HG02884 (cell line): ENCODE results near the gene MAP3K2.
"Not testable (repeated sequence)": the region's sequence is repeated elsewhere in the genome, so short reads cannot be mapped to it uniquely, and the experiment has no call there.

Experiments
- ATAC-seq: cut with Tn5 transposase; IDR thresholded peaks from one replicate; pipeline ENCODE4 v1.9.1; 2021; ENCODE audit warnings: mild to moderate bottlenecking, moderate library complexity; ENCODE audit not compliant: unreplicated experiment

The MAP3K2 gene

DNA sequence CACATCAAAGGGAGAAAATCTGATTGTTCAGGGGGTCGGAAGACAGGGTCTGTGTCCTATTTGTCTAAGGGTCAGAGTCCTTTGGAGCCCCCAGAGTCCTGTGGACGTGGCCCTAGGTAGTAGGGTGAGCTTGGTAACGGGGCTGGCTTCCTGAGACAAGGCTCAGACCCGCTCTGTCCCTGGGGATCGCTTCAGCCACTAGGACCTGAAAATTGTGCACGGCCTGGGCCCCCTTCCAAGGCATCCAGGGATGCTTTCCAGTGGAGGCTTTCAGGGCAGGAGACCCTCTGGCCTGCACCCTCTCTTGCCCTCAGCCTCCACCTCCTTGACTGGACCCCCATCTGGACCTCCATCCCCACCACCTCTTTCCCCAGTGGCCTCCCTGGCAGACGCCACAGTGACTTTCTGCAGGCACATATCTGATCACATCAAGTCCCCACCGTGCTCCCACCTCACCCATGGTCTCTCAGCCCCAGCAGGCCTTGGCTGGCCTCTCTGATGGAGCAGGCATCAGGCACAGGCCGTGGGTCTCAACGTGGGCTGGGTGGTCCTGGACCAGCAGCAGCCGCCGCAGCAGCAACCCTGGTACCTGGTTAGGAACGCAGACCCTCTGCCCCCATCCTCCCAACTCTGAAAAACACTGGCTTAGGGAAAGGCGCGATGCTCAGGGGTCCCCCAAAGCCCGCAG, 34.2 kb upstream of the MAP3K2 start:
- ATAC-seq, result no peak

DNA sequence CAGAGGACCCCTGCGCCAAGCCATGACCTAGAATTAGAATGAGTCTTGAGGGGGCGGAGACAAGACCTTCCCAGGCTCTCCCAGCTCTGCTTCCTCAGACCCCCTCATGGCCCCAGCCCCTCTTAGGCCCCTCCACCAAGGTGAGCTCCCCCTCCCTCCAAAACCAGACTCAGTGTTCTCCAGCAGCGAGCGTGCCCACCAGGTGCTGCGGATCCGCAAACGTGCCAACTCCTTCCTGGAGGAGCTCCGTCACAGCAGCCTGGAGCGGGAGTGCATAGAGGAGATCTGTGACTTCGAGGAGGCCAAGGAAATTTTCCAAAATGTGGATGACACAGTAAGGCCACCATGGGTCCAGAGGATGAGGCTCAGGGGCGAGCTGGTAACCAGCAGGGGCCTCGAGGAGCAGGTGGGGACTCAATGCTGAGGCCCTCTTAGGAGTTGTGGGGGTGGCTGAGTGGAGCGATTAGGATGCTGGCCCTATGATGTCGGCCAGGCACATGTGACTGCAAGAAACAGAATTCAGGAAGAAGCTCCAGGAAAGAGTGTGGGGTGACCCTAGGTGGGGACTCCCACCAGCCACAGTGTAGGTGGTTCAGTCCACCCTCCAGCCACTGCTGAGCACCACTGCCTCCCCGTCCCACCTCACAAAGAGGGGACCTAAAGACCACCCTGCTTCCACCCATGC, 33.5 kb upstream of the MAP3K2 start:
- ATAC-seq, result no peak

DNA sequence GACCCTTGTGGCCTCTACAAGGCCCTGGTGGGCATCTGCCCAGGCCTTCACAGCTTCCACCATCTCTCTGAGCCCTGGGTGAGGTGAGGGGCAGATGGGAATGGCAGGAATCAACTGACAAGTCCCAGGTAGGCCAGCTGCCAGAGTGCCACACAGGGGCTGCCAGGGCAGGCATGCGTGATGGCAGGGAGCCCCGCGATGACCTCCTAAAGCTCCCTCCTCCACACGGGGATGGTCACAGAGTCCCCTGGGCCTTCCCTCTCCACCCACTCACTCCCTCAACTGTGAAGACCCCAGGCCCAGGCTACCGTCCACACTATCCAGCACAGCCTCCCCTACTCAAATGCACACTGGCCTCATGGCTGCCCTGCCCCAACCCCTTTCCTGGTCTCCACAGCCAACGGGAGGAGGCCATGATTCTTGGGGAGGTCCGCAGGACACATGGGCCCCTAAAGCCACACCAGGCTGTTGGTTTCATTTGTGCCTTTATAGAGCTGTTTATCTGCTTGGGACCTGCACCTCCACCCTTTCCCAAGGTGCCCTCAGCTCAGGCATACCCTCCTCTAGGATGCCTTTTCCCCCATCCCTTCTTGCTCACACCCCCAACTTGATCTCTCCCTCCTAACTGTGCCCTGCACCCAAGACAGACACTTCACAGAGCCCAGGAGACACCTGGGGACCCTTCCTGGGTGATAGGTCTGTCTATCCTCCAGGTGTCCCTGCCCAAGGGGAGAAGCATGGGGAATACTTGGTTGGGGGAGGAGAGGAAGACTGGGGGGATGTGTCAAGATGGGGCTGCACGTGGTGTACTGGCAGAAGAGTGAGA, 32.5 kb upstream of the MAP3K2 start:
- no peak for ATAC-seq

DNA sequence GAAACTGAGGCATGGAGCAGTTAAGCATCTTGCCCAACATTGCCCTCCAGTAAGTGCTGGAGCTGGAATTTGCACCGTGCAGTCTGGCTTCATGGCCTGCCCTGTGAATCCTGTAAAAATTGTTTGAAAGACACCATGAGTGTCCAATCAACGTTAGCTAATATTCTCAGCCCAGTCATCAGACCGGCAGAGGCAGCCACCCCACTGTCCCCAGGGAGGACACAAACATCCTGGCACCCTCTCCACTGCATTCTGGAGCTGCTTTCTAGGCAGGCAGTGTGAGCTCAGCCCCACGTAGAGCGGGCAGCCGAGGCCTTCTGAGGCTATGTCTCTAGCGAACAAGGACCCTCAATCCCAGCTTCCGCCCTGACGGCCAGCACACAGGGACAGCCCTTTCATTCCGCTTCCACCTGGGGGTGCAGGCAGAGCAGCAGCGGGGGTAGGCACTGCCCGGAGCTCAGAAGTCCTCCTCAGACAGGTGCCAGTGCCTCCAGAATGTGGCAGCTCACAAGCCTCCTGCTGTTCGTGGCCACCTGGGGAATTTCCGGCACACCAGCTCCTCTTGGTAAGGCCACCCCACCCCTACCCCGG, 31.8 kb upstream of the MAP3K2 start:
- ATAC-seq, result no peak

DNA sequence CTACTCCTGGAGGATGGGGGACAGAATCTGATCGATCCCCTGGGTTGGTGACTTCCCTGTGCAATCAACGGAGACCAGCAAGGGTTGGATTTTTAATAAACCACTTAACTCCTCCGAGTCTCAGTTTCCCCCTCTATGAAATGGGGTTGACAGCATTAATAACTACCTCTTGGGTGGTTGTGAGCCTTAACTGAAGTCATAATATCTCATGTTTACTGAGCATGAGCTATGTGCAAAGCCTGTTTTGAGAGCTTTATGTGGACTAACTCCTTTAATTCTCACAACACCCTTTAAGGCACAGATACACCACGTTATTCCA, 31.3 kb upstream of the MAP3K2 start:
- ATAC-seq, result no peak

DNA sequence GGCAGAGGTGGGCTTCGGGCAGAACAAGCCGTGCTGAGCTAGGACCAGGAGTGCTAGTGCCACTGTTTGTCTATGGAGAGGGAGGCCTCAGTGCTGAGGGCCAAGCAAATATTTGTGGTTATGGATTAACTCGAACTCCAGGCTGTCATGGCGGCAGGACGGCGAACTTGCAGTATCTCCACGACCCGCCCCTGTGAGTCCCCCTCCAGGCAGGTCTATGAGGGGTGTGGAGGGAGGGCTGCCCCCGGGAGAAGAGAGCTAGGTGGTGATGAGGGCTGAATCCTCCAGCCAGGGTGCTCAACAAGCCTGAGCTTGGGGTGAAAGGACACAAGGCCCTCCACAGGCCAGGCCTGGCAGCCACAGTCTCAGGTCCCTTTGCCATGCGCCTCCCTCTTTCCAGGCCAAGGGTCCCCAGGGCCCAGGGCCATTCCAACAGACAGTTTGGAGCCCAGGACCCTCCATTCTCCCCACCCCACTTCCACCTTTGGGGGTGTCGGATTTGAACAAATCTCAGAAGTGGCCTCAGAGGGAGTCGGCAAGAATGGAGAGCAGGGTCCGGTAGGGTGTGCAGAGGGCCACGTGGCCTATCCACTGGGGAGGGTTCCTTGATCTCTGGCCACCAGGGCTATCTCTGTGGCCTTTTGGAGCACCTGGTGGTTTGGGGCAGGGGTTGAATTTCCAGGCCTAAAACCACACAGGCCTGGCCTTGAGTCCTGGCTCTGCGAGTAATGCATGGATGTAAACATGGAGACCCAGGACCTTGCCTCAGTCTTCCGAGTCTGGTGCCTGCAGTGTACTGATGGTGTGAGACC, 30.7 kb upstream of the MAP3K2 start, which contains the start of gene PROC:
PROC (plus strand) TSS at position 128 of the 812 bp plus-strand sequence. CDS start 1,516 bp downstream, outside the sequence.
- no peak for ATAC-seq

DNA sequence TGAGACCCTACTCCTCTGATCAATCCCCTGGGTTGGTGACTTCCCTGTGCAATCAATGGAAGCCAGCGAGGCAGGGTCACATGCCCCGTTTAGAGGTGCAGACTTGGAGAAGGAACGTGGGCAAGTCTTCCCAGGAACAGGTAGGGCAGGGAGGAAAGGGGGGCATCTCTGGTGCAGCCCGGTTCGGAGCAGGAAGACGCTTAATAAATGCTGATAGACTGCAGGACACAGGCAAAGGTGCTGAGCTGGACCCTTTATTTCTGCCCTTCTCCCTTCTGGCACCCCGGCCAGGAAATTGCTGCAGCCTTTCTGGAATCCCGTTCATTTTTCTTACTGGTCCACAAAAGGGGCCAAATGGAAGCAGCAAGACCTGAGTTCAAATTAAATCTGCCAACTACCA, 29.6 kb upstream of the MAP3K2 start:
- no peak for ATAC-seq

DNA sequence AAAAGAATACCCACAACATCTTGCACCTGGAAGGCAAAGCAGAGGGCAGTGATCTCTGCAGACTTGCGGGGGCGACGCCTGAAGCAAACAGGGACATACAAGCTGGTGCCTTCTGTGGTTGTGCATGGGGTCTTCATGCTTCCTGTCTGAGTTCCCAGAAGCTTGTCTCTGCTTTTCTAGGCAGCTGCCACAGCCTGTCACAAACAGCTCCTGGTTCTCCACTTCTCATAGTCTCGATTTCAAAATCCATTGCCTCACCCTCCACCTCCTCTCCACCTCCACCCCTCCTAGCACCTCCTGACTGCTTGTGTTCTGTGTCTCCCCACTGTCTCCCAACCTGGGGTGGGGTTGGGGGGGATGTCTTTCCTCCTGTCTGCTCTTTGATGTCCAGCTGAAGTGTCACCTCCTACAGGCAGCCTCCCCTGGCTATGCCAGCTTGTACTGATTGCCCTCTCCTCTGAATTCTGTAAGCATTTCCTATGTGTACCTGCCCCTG, 28.8 kb upstream of the MAP3K2 start:
- peak; percentile 7 for ATAC-seq

DNA sequence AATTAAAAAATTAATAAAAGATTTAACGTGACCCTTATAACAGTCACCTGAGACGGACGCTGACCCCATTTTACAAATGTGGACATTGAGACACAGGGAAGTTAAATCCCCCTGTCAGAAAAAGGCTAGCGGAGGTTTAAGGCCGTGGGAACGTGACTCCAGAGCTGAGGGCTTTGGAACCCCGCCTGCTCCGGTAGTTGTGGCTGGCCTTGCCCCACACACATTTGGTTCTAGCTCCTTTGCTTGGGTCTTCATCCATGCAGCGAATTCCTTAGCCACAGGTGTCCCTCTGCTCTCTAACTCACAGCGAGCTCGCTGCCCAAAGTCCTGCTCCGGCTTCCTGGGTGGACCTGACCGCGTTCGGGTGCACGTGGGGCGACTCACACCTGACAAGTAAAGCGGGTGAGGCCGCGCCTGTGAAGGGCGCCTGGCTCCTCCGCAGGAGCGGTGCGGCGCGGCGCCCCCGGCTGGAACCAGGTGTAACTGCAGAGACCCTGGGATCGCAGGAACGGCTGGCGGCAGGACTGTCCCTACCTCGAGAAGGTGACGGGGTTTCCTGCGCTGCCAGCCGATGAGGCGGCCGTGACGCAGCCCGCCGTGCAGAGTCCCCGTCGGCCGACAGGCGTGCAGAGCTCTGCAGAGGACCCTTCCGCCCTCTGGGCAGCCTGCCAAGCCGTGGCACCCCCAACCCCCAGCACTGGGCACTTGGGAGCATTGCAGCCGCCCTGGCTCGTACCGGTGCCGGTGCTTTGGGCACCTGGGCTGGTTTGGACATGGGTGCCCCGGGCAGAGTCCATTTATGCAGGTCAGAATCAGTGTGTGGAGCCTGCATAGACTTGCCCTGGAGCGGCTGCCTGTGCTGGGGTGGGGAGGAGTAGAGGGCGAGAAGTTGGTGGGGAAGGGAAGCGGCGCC, 28.1 kb upstream of the MAP3K2 start:
- ATAC-seq, result peak; percentile 70

DNA sequence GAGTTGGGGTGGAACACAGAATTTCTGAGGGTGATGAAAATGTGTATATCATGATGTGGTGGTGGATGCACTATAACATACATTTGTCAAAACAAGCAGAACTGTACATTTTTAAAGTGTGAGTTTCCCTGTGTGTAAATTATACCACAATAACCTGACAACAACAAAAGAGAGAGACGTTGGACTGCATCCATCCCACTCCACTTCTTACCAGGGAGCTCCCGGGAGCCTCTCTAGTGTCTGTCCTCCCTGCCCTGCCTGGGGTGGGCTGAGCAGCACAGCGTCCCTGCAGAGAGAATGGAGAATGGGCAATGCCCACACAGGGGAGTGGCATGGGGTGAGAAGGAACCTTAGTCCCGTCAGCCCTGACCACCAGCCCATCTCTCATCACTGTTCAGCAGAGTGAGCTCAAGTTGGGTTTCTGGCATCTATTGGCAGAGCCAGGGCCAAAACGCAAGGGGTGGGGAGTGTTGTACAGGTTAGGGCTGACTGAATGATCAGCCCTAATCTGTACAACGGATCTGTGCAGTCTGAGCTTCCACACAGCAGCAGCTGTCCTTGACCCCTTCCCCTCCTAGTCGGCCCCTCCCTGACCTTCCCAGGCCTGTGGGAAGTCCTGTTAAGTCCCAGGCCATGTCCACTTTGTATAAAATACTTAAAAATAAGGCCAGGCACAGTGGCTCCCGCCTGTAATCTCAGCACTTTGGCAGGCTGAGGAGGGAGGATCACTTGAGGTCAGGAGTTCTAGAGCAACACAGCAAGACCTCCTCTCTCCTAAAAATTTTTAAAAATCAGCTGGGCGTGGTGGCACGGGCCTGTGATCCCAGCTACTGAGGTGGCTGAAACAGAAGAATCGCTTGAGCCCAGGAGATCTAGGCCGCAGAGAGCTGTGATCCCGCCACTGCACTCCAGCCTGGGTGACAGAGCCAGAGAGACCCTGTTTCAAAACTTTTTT, 27.1 kb upstream of the MAP3K2 start:
- no peak for ATAC-seq

DNA sequence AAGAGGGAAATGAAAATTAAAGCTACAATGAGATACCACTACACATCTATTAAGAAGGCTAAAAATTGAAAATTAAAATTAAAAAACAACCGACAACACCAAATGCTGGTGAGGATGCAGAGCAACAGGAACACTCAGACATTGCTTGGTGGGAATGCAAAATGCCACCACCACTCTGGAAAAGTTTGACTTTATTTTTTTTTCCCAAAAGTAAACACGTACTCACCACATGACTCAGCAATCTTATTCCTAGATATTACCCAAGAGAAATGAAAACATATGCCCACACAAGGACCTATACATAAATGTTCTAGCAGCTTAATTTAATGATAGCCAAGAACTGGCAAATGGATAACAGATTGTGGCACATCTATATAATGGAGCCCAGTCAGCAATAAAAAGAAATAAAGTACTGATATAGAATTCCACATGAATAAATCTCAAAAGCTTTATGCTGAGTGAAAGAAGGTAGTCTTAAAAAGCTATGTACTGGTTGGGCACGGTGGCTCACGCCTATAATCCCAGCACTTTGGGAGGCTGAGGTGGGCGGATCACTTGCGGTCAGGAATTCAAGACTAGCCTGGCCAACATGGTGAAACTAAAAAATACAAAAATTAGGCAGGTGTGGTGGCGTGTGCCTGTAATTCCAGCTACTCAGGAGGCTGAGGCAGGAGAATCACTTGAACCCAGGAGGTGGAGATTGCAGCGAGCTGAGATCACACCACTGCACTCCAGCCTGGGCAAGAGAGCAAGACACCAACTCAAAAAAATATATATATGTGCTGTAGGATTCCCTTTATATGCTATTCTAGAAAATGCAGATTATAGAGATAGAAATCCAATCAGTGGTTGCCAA, 26.2 kb upstream of the MAP3K2 start:
- no peak for ATAC-seq

DNA sequence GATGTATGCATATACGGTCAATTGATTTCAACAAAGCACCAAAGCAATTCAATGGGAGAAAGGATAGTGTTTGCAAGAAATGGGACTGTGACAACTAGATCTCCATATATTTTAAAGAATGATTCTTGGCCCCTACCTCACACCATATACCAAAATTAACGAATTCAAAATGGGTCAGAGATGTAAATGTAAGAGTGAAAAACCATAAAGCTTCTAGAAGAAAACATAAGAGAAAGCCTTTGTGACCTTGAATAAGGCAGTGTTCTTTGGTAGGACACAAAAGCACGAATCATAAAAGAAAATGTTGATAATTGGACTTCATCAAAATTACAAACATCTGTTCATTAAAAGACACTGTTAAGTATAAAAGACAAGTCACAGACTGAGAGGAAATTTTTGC, 25.4 kb upstream of the MAP3K2 start:
- ATAC-seq, result no peak

DNA sequence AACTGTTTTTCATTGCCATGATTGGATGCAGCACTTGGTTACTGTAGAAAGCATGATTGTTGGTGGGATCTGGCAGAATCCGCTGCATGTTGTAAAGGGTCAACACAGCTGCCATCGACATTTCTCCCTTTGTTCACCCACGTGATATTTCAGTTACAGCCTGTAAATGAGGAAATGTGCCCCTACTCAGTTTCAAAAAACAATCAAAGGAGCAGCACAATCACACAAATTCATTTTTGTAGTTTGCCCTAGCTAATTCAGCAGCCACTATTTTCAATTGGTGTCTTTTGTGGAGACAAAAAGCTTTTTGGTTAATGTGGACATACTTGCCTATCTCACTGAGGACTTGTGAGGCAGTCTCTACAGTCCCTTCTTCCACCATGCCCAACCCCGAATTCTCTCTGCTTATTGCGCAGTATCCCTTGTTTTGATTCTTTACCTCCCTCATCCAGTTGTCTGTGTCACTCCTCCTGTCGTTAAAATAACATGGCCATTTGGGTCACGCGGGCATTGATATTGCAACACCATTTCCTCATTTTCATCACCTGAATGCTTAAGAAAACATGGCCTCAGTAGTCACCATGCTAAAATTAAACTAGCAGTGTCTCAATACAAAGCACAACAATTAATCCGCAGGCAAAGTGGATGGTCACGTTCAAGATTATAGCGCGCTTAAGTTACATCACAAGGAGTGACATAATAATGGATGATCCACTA, 24.0 kb upstream of the MAP3K2 start:
- no peak for ATAC-seq

DNA sequence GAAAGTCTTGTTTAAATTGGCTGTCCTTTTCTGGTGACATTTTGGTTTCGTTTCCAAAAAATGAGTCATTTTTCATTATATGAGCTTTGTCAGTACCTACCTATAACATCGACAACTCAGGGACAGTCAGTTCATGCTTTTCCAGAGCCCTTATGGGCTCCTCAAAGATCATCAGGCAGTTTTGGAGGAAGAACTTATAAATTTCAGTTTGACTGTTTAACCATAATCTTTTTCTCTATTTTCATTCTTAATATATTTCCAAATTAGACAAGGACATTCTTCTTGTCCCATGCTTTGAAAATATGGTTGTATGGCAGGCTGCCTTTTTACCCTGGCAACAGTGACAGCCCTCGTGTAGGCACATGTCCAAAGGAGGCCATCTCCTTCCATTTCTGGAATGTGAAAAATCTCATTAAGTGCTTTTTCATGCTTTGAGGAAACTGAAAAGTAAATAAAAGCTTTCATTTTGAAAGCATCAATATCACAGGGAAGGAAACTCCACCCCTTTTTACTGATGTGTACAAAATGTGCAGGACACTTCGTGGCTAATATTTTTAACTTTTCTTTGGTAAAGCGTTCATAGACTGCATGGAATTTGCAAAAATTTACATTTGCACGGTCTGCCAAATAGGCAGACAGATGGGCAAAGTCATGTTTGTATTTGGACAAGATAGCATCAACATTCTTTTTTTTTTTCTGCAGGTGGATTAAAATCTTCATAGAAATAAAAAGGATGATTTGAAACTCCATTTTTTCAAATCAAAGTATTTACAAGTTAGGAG, 23.3 kb upstream of the MAP3K2 start:
- peak; percentile 70 for ATAC-seq

DNA sequence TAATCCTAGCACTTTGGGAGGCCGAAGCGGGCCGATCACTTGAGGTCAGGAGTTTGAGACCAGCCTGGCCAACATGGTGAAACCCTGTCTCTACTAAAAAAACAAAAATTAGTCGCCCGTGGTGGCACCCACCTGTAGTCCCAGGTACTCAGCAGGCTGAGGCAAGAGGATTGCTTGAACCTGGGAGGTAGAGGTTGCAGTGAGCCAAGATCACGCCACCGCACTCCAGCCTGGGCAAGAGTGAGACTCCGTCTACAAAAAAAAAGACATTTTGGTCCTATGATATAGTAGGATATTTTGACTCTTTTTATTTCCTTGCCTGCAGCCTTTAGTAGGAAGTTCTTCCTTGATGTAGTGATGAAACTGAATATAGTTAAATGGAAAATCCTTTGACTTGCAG, 21.9 kb upstream of the MAP3K2 start:
- ATAC-seq, result not testable (repeated sequence)

DNA sequence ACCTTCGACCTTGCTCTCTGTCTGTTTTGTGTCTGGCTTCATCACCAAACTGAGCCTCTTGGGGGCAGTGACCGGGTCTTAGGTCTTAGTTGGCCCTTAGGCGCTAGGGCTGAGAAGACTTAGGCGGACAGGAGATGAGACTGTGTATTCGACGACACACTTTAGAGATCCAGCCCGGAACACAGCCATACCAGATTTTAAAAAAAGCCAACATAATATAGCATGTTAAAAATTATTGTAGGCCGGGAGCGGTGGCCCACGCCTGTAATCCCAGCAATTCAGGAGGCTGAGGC, 21.0 kb upstream of the MAP3K2 start:
- no peak for ATAC-seq
